GM23248 (cell line): ENCODE results near the gene HPX.

Source experiments
- EZH2 ChIP-seq: fragments of 200-600 bp; sonication (generic); IDR thresholded peaks from 2 replicates; pipeline ENCODE4 v1.6.1; 2018; ENCODE audit warnings: antibody characterized with exemption, mild to moderate bottlenecking; ENCODE audit not compliant: insufficient read depth, poor library complexity, severe bottlenecking
- EZH2phosphoT487 ChIP-seq: fragments of 200-600 bp; sonication (generic); IDR thresholded peaks from 2 replicates; pipeline ENCODE4 v1.6.1; 2018; ENCODE audit warnings: antibody characterized with exemption, moderate library complexity, mild to moderate bottlenecking, low read depth; ENCODE audit not compliant: insufficient read depth

DNA sequence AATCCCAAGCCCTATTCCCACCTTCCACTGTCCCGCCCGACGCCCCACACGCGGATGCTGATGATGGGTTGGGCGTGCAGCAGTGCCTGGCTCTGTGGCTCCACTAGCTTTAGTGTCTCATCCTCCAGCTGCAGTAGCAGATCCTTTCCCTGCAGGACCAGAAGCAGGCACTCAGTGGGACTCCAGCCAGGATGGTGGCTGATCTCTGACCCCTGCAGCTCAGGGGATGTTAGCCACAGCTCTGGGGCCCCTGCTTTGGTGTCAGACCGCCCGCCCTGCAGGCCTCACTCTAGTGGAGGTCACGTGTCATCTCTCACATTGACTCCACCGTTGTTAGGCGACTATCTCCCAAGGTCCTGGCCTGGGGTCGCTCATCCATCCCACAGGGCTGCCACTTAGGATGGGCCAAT is 38.7 kb downstream of the HPX start:
- TF ChIP-seq EZH2phosphoT487 (no peak), EZH2 (no peak)
